PC-3 (cell line): ENCODE data around the gene GFRA1. TPM values are rescaled to one million over a fixed set of nuclear protein-coding genes. Genes with fewer than 3 reads are reported as not detected.

ENCODE experiments used
- ATAC-seq: fragments of 200-7000 bp; cut with Tn5 transposase; 2 replicates; pipeline ENCODE4 v1.9.1; 2020; ENCODE audit warnings: mild to moderate bottlenecking, moderate library complexity
- BruUV-seq: library from RNA; stranded (reverse); fragments of 400-500 nt; replicated peaks from 2 replicates; lab custom pipeline; 2021; lab: Mats Ljungman, UMichigan
- CTCF ChIA-PET: fragments of 300-600 bp; sonication (Branson Sonifier 250); formaldehyde crosslinking; loops from one replicate; lab custom pipeline; 2022; ENCODE audit warnings: antibody characterized with exemption; lab: Charles Lee
- POLR2A ChIA-PET: fragments of 300-600 bp; sonication (Branson Sonifier 250); formaldehyde crosslinking; loops from one replicate; lab custom pipeline; 2022; ENCODE audit warnings: antibody characterized with exemption; ENCODE audit not compliant: unreplicated experiment; lab: Charles Lee
- DNase-seq: peaks from one replicate; pipeline ENCODE4 v3.0.0-alpha.2; 2015
- H2AFZ ChIP-seq: fragments of 300-600 bp; sonication (generic); 2 replicates; pipeline ENCODE4 v1.6.0; 2016; ENCODE audit warnings: antibody characterized with exemption, low read length
- H3F3A ChIP-seq: fragments of 300-600 bp; sonication (generic); one replicate; pipeline ENCODE4 v1.6.0; 2017; ENCODE audit warnings: antibody characterized with exemption, low read length, control low read depth, mild to moderate bottlenecking; ENCODE audit not compliant: unreplicated experiment
- H3K27ac ChIP-seq: fragments of 300-600 bp; sonication (generic); 2 replicates; pipeline ENCODE4 v1.5.1; 2016; ENCODE audit warnings: mild to moderate bottlenecking, low read length
- H3K27me3 ChIP-seq: fragments of 300-600 bp; sonication (generic); 2 replicates; pipeline ENCODE4 v1.6.1; 2016; ENCODE audit warnings: low read length, mixed read lengths
- H3K36me3 ChIP-seq: fragments of 300-600 bp; sonication (generic); 2 replicates; pipeline ENCODE4 v1.6.1; 2016; ENCODE audit warnings: low read depth, mixed run types, low read length, mixed read lengths
- H3K4me1 ChIP-seq: fragments of 300-600 bp; sonication (generic); 2 replicates; pipeline ENCODE4 v1.5.1; 2016; ENCODE audit warnings: low read length; ENCODE audit not compliant: insufficient read depth
- H3K4me2 ChIP-seq: fragments of 300-600 bp; sonication (generic); 2 replicates; pipeline ENCODE4 v1.6.0; 2016; ENCODE audit warnings: low read length
- H3K4me3 ChIP-seq: fragments of 300-600 bp; sonication (generic); 2 replicates; pipeline ENCODE4 v1.5.1; 2016; ENCODE audit warnings: mild to moderate bottlenecking, low read length, mixed read lengths
- H3K79me2 ChIP-seq: fragments of 300-600 bp; sonication (generic); 2 replicates; pipeline ENCODE4 v1.6.1; 2017; ENCODE audit warnings: low read length, mixed read lengths
- H3K9ac ChIP-seq: fragments of 300-600 bp; sonication (generic); 2 replicates; pipeline ENCODE4 v1.6.0; 2016; ENCODE audit warnings: mild to moderate bottlenecking, low read length
- H3K9me2 ChIP-seq: fragments of 300-600 bp; sonication (generic); replicated peaks from 2 replicates; pipeline ENCODE4 v1.6.1; 2016; ENCODE audit warnings: mixed run types, low read length, mixed read lengths
- H3K9me3 ChIP-seq: fragments of 300-600 bp; sonication (generic); 2 replicates; pipeline ENCODE4 v1.6.1; 2016; ENCODE audit warnings: low read length, mixed read lengths
- H4K20me1 ChIP-seq: fragments of 300-600 bp; sonication (generic); 2 replicates; pipeline ENCODE4 v1.6.1; 2016; ENCODE audit warnings: low read length, mixed read lengths
- CTCF ChIP-seq: fragments of 300-600 bp; sonication (generic); conservative IDR thresholded peaks from 2 replicates; pipeline ENCODE4 v1.5.1; 2017; ENCODE audit warnings: antibody characterized with exemption, low read depth, mild to moderate bottlenecking, low read length
- EZH2 ChIP-seq: fragments of 300-600 bp; sonication (generic); IDR thresholded peaks from one replicate; pipeline ENCODE4 v1.6.1; 2017; ENCODE audit warnings: antibody characterized with exemption, mild to moderate bottlenecking, low read length; ENCODE audit not compliant: unreplicated experiment
- EZH2phosphoT487 ChIP-seq: fragments of 300-600 bp; sonication (generic); IDR thresholded peaks from 2 replicates; pipeline ENCODE4 v1.6.1; 2018; ENCODE audit warnings: mild to moderate bottlenecking, antibody characterized with exemption, low read length, borderline replicate concordance
- intact Hi-C: fragments of 100-400 bp; cut with micrococcal nuclease; formaldehyde crosslinking; loops from 2 replicates; pipeline ENCODE4 v1.9.0; 2023
- total RNA-seq: library from RNA; depleted of rRNA; stranded (reverse); fragments of >200 nt; gene quantifications from 2 replicates; pipeline ENCODE4 v1.2.3, GENCODE V29; 2014

GFRA1 gene
- total RNA-seq, 1 experiment from 2014 or later = not detected

GRCh38 chr10:116112232-116113231 is 160.5 kb downstream of the GFRA1 start:
- DNase-seq (no peak), ATAC-seq (no peak)
- H3K9me2 ChIP-seq = no peaks in the 10 kb centered on the region
- H3K27me3 ChIP-seq = no peaks in the 10 kb centered on the region
- no peaks in the 10 kb centered on the region for H3F3A ChIP-seq
- no peak overlapping the region for H3K27ac ChIP-seq
- no peak overlapping the region for H3K4me2 ChIP-seq
- intact Hi-C loops = no loop called here
- no peaks in the 10 kb centered on the region for H3K9me3 ChIP-seq
- no peak for TF ChIP-seq EZH2
- no peak for TF ChIP-seq CTCF
- no peak for TF ChIP-seq EZH2phosphoT487
- no peaks in the 10 kb centered on the region for H4K20me1 ChIP-seq
- H3K36me3 ChIP-seq = no peaks in the 10 kb centered on the region
- ChIA-PET POLR2A (no interaction called here), CTCF (no interaction called here)
- no peak overlapping the region for H3K4me3 ChIP-seq
- no peaks in the 10 kb centered on the region for H3K79me2 ChIP-seq
- no peak overlapping the region for H2AFZ ChIP-seq
- BruUV-seq = no TSS peak
- no peaks in the 10 kb centered on the region for H3K4me1 ChIP-seq
- no peak overlapping the region for H3K9ac ChIP-seq

- Histone ChIP-seq H4K20me1 (no peaks in the 10 kb centered on the region), H3K27me3 (no peaks in the 10 kb centered on the region), H3K4me2 (no peak overlapping the region), H3K79me2 (no peaks in the 10 kb centered on the region), H3K9me2 (no peaks in the 10 kb centered on the region), H3K4me3 (no peak overlapping the region), H3K9ac (no peak overlapping the region), H3F3A (no peaks in the 10 kb centered on the region), H3K9me3 (no peaks in the 10 kb centered on the region), H3K27ac (no peak overlapping the region), H3K4me1 (no peaks in the 10 kb centered on the region), H2AFZ (no peak overlapping the region), H3K36me3 (no peaks in the 10 kb centered on the region)
- ChIA-PET CTCF (no interaction called here), POLR2A (no interaction called here)
- TF ChIP-seq EZH2phosphoT487 (no peak), EZH2 (no peak), CTCF (no peak)
- intact Hi-C loops = no loop called here
- no peak for DNase-seq
- no peak for ATAC-seq
- no TSS peak for BruUV-seq
Observed at GRCh38 chr10:116111483-116112095, 161.4 kb downstream of the GFRA1 start.

- BruUV-seq = no TSS peak
- POLR2A ChIA-PET = no interaction called here
Observed at GRCh38 chr10:116110736-116111135, 162.3 kb downstream of the GFRA1 start.

More at GRCh38 chr10:116110736-116111135, 162.3 kb downstream of the GFRA1 start:
- Histone ChIP-seq H3K4me1 (no peaks in the 10 kb centered on the region), H2AFZ (no peak overlapping the region), H3K4me3 (no peak overlapping the region), H3K9me2 (no peaks in the 10 kb centered on the region), H3K9ac (no peak overlapping the region), H3K36me3 (no peaks in the 10 kb centered on the region), H3K27ac (no peak overlapping the region), H3K27me3 (no peaks in the 10 kb centered on the region), H3F3A (no peaks in the 10 kb centered on the region), H3K79me2 (no peaks in the 10 kb centered on the region), H3K9me3 (no peaks in the 10 kb centered on the region), H3K4me2 (no peak overlapping the region), H4K20me1 (no peaks in the 10 kb centered on the region)
- TF ChIP-seq EZH2phosphoT487 = no peak
- TF ChIP-seq EZH2 = no peak
- no peak for TF ChIP-seq CTCF
- CTCF ChIA-PET = no interaction called here
- intact Hi-C loops = no loop called here
- ATAC-seq (no peak), DNase-seq (no peak)
